Right ventricle myocardium superior (tissue), 1 donor: ENCODE data around the gene PCNT. TPM values are rescaled to one million over a fixed set of nuclear protein-coding genes. Genes with fewer than 3 reads are reported as not detected.

Experiments used
- ATAC-seq: fragments of 200-7000 bp; cut with Tn5 transposase; one replicate; pipeline ENCODE4 v1.9.1; 2020; ENCODE audit warnings: mild to moderate bottlenecking; ENCODE audit not compliant: poor library complexity
- DNase-seq: peaks from one replicate; pipeline ENCODE4 v3.0.0-alpha.2; 2020
- intact Hi-C: fragments of 100-400 bp; cut with DNase I; formaldehyde crosslinking; loops from one replicate; pipeline ENCODE4 v1.11.2; 2022
- long read RNA-seq: library from polyadenylated mRNA; unstranded; transcript quantifications from one replicate; pipeline ENCODE4 v2.0.0, GENCODE V29; 2021
- total RNA-seq: library from RNA; stranded (reverse); fragmentation: NEBNext Ultra II Directional; extraction: Animal tissue kit (Norgen Biotek cat#: 25700); gene quantifications from one replicate; pipeline ENCODE4 v1.2.1, GENCODE V29; 2021
- donor health status: DM: no; HTN: yes; CAD: no; lungs with severe emphysema.

PCNT gene
- total RNA-seq, result 28.9 TPM
- long read RNA-seq, partial matches to known transcripts, result 18 of 27 reads
- long read RNA-seq, other reads (novel, unspliced or antisense), result 8 of 27 reads

- ATAC-seq, result peak; percentile 94
- DNase-seq, result peak; percentile 99
- intact Hi-C loops, result loop anchor here (2.0 kb wide), 1 partner anchor 39 kb away; the partner anchor contains the start of gene MCM3AP
Observed at GRCh38 chr21:46323710-46324389, at the start of gene PCNT, which contains the start of gene C21orf58. TSS of gene PCNT (plus strand) at chr21:46324156. CDS start at chr21:46324229, 73 bp downstream. TSS of gene C21orf58 (minus strand) at chr21:46323870. CDS start at chr21:46322738, 1,132 bp downstream.

GRCh38 chr21:46274797-46275390 is 49.1 kb upstream of the PCNT start:
- intact Hi-C loops, result no loop called here
- DNase-seq, result no peak
- no peak for ATAC-seq

- DNase-seq (no peak), ATAC-seq (no peak)
- intact Hi-C loops, result loop anchor here (2.0 kb wide), 1 partner anchor 41 kb away; the partner anchor contains the start of gene PCNT
Observed at GRCh38 chr21:46284077-46284644, 39.8 kb upstream of the PCNT start.

- intact Hi-C loops, result loop anchor here (2.0 kb wide), 1 partner anchor 40 kb away; the partner anchor contains the start of gene PCNT
Observed at GRCh38 chr21:46284733-46285132, 39.2 kb upstream of the PCNT start.

GRCh38 chr21:46285206-46285661 is 38.7 kb upstream of the PCNT start, which contains the start of gene MCM3AP:
TSS of gene MCM3AP (minus strand) at chr21:46285611. CDS start at chr21:46285286, 325 bp downstream.
- intact Hi-C loops, result loop anchor here (2.0 kb wide), 1 partner anchor 40 kb away; the partner anchor contains the start of gene PCNT
- ATAC-seq, result no peak
- no peak for DNase-seq

More at GRCh38 chr21:46284733-46285132, 39.2 kb upstream of the PCNT start:
- ATAC-seq (no peak), DNase-seq (no peak)

- peak; percentile 94 for DNase-seq
- ATAC-seq, result peak; percentile 98
- intact Hi-C loops, result loop anchor here (2.0 kb wide), 1 partner anchor 39 kb away; the partner anchor contains the start of gene PCNT
Observed at GRCh38 chr21:46285761-46286647, 38.0 kb upstream of the PCNT start, which contains the start of gene YBEY. TSS of gene YBEY (plus strand) at chr21:46286342. CDS start at chr21:46286914, 572 bp downstream.

GRCh38 chr21:46286648-46287002 is 37.3 kb upstream of the PCNT start:
- intact Hi-C loops, result no loop called here
- no peak for ATAC-seq
- DNase-seq, result no peak

- no peak for ATAC-seq
Observed at GRCh38 chr21:46287541-46287940, 36.4 kb upstream of the PCNT start.

GRCh38 chr21:46289655-46290179 is 34.2 kb upstream of the PCNT start:
- no peak for DNase-seq
- intact Hi-C loops, result no loop called here
- ATAC-seq, result no peak

More at GRCh38 chr21:46287541-46287940, 36.4 kb upstream of the PCNT start:
- DNase-seq, result no peak
- intact Hi-C loops, result no loop called here

GRCh38 chr21:46291561-46291960 is 32.4 kb upstream of the PCNT start:
- DNase-seq, result peak; percentile 13
- ATAC-seq, result no peak
- intact Hi-C loops, result no loop called here

GRCh38 chr21:46294647-46295176 is 29.2 kb upstream of the PCNT start:
- no peak for ATAC-seq

GRCh38 chr21:46295177-46295770 is 28.7 kb upstream of the PCNT start:
- ATAC-seq (no peak), DNase-seq (no peak)
- intact Hi-C loops, result no loop called here

More at GRCh38 chr21:46294647-46295176, 29.2 kb upstream of the PCNT start:
- peak; percentile 40 for DNase-seq
- intact Hi-C loops, result no loop called here

GRCh38 chr21:46295996-46296752 is 27.8 kb upstream of the PCNT start:
- peak; percentile 96 for DNase-seq
- peak; percentile 94 for ATAC-seq

GRCh38 chr21:46297338-46298271 is 26.4 kb upstream of the PCNT start:
- DNase-seq, result peak; percentile 56
- peak; percentile 55 for ATAC-seq
- intact Hi-C loops, result no loop called here

More at GRCh38 chr21:46295996-46296752, 27.8 kb upstream of the PCNT start:
- intact Hi-C loops, result no loop called here

GRCh38 chr21:46299167-46299566 is 24.8 kb upstream of the PCNT start:
- intact Hi-C loops, result no loop called here
- no peak for DNase-seq
- no peak for ATAC-seq
